GF-D8 (cell line): ENCODE data around the gene SHB.

ENCODE experiments used
- DNase-seq: peaks from one replicate; lab custom pipeline; 2025; lab: John Stamatoyannopoulos, UW

SHB gene

DNA sequence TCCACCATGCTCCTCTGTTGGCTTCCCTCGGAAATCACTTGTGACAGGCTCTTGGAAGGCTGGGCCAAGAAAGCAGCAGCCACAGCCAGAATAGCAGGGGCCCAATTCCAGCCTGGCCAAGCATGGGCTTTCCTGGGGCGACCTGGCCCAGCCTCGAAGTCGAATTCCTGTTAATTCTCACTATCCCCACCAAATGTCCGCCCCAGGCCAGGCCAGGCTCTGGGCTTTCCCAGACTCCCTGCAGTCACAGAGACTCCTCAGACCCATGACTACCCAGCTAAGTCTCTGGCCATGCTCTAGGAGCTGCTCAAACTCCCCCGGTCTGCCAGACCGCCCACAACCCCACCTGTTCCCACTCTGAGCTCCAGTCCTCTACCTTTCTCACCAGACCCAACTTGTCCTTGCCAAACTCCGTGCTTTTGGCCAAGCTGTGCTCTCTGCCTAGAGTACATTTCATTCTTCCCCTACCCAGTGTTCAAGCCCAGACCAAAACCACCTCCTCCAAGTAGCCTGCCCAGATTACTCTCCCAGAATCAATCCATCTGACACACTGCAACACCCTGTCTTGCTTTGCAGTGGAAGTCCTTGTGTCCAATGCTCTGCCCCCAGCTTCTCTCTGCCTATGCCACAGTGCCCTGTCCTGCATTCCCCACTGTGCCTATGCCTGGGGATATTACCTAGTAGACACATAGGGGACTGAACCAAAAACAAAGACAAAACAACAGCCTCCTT is 26.2 kb downstream of the SHB start:
- no peak for DNase-seq

- no peak for DNase-seq
Measured at GRCh38 chr9:38041564-38042243, 27.3 kb downstream of the SHB start.

DNA sequence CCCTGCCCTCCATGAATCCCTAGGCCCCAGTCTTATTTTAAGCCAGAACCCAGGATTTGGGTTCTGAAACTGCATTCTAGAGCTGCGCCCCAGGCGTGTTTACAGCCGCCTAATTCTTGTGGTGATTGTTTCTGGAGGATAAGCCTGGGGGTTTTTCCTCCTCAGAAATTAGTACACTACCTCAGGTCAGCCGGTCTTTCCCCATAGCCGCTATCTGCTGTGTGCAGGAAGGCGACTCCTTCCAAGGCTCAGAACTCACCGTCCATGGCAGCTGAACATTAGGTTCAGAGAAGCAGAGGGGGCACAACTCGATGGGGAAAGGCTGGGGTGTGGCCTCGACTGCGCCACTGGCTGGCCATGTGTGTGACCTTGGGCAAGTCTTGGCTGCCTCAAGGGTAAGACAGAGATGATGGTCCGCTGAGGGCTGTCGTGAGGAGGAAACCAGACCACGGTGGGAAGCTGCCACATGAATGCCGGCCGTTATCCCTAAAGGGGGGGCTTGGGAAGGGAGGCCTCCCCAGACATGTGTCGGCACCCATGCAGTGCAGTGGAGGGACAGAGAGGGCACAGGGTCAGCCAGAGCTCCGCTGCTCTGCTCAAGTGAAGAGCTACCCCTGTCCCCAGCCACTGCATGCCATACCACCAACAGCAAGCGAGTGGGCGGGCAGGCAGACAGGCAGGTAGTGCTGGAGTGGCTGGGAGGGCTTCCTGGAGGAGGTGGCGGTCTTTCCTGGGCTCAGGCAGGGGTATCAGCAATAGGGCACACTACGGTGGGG is 28.9 kb downstream of the SHB start:
- no peak for DNase-seq

- DNase-seq, result no peak
Measured at GRCh38 chr9:38039090-38039906, 29.7 kb downstream of the SHB start.

DNA sequence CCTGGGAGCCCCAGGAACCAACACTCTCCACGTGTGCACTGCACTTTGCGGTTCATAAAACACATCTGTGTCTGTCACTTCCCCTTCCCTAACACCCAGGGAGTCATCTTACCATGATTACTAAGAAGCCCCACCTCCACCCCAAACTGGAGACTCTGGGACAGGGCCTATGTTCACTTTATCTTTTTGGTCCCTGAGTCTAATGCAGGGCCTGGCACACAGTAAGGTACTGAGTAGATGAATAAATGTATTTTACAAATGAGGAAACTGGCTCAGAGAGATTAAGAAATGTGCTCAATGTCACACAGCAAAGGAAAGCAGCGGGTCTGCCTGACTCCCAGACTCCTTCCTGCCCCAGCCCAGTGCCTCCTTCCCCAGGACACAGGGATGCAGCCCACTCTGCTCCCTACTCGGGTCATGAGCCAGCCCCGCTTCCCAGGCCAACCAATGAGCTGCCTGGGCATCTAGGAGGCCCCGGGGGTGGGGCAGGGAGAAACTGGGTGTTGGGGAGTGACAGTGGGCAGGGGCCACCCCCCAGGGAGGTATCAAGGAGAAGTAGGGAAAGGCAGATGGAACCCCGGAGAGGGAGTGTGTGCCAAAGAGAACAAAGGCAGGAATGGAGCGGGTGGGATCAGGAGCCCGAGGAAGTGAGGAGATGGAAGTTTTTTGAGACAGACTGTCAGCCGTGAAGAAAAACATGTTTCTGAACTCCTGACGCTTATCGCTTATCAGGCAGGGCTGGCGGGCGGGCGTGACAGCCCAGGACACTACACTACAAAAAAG is 30.5 kb downstream of the SHB start:
- no peak for DNase-seq

DNA sequence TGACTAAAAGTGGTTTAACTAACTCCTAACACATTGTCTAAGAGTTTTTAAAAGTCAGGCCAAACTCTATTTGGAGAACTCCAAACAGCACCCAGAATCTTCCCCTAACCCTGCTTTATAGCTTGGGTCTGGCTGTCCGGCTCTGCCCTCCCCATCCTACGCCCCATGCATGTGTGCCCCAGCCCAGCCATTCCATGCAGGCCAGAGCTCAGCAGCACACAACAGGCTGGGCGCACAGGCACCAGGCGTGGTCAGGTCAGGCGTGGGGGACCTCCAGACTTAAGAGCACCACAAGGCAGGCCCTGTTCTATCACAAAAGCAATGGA is 31.1 kb downstream of the SHB start:
- DNase-seq, result no peak

DNA sequence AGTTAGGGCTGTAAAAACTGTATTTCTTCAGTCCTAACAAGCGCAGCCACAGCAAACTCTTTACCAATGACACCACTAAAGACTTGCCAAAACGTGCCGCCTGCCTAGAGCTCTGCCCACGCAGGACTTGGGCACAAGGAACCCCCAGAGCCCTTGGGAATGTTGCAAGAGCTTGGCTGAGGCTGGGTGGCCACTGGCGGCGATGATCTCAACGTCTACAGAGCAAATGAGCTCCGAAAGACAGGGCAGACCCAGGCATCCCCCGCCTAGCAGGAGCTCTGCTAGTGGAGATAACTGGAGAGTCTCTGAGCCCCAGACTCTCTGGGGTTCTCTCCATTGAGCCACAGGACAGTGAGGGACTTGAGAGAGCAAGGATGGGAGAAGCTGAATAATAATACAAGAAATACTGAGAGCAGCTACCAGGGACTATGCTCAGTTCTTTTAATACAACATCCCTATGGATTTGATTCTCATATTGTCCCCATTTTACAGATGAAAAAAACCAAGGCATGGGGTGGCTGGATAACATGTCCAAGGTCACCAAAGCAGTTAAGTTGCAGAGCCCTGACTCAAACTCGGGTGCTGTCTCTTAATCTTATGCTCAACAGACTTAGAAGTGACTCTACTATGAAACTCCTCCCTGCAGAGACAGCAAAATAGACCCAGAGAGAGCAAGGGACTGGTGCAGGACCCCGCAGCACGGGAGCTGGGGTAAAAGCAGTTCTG is 32.5 kb downstream of the SHB start:
- no peak for DNase-seq

DNA sequence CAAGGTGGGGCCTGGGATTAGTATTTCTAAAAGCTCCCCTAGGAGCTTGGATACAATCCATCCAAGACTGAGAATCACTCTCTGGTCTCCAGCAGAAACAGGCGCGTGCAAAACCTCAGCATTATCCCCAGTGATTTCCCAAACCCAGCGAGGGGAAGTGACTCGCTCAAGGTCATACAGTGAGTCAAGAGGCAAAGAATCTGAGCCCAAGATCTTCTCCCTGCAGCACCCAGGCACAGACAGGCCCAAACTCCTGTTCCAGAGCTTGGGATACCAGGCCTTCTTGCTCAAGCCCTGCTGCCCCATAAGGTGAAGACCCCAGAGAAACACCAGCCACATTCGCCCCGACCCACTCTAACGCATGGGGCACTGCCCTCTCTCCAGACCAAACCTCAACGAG is 33.2 kb downstream of the SHB start:
- DNase-seq, result no peak

DNA sequence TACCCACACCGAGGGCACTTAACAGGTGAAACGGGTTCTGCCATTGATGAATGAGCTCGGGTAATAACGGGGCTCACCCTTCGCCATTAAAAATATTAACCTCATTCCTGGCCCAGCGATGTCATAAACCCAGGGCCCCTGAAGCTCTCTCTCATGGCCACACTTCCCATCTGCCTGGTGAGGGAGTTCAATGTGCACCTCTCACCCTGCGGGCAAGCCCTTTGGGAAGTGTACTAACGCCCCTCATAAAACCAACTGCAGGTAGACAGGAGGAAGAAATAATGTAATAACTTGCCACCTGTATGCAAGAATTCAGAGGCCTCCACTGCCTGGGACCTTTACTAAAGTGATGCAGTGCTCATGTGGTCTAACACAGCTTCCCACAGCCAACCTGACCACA is 35.1 kb downstream of the SHB start:
- DNase-seq, result no peak

- DNase-seq, result no peak
Measured at GRCh38 chr9:38032266-38033110, 36.5 kb downstream of the SHB start.

DNA sequence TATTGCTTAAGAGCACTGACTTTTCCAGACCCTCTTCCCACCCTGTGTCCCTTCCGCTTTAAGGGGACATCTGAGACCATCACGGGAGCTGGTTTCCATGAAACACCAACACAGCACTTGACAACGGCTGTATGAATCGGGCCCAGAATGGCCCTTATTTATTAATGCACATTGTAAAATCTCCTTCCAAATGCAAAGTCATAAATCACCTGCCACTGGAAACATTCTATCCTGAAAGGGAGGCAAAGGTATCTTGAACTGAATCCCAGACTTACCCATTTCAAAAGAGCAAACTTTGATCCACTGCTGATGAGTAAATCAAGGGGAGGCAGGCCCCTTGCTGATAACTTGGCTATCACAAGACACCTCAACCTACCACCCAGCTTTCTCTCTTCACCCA is 37.4 kb downstream of the SHB start:
- no peak for DNase-seq

DNA sequence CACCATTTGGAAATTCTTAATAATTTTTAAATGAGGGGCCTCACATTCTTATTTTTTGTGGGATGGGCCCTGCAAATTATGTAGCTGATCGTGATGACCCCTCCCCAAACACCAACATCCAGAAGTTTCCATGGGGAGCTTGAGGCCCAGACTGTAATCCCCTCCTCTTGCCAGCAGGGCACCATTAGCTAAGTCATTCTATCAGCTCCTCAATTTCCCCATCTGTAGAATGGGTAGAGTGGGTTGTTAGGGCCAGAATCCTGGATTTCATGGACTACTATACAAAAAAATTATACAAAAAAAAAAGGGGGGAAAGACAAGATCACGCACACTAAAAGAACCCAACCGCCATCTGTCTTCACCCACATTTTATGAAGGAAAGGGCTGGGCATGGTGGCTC is 38.4 kb downstream of the SHB start:
- no peak for DNase-seq

GRCh38 chr9:38029915-38030638 is 39.0 kb downstream of the SHB start:
- DNase-seq, result no peak

- no peak for DNase-seq
Measured at GRCh38 chr9:38027714-38028113, 41.3 kb downstream of the SHB start.

GRCh38 chr9:38026840-38027527 is 42.0 kb downstream of the SHB start:
- DNase-seq, result no peak

GRCh38 chr9:38026021-38026809 is 42.8 kb downstream of the SHB start:
- DNase-seq, result no peak

- DNase-seq, result no peak
Measured at GRCh38 chr9:38025166-38025565, 43.9 kb downstream of the SHB start.
